ENCODE measurements around the gene UNC79. TPM values are rescaled to one million over a fixed set of nuclear protein-coding genes. Genes with fewer than 3 reads are reported as not detected.

Gene UNC79
- polyA plus RNA-seq, 6 donors from 2014 or later, result 0.03 TPM; not detected in 4

- DNase-seq (no peak), ATAC-seq (ENCODE audit: low read depth in 2 of 2) (no peak)
- Mint-ChIP-seq H3K36me3 (no peaks in the 10 kb centered on the region), H3K27me3 (peaks cover 4 to 25% (median 8%) of the 10 kb centered on the region in 3 donors), H3K4me3 (no peak overlapping the region), H3K4me1 (no peaks in the 10 kb centered on the region), H3K27ac (no peak overlapping the region), H3K9me3 (no peaks in the 10 kb centered on the region)
Measured at GRCh38 chr14:93737634-93738033, 306.9 kb downstream of the UNC79 start.

- H3K36me3 Mint-ChIP-seq, result no peaks in the 10 kb centered on the region
- no peak for DNase-seq
- H3K9me3 Mint-ChIP-seq, result no peaks in the 10 kb centered on the region
- H3K4me3 Mint-ChIP-seq, result no peak overlapping the region
- no peak for ATAC-seq (ENCODE audit: low read depth in 2 of 2)
- H3K4me1 Mint-ChIP-seq, result no peaks in the 10 kb centered on the region
- peaks cover 4 to 33% (median 8%) of the 10 kb centered on the region in 3 donors for H3K27me3 Mint-ChIP-seq
- H3K27ac Mint-ChIP-seq, result peak overlapping the region in 1 of 6 donors; percentile 25
Measured at GRCh38 chr14:93741556-93742230, 311.0 kb downstream of the UNC79 start.

- DNase-seq (no peak), ATAC-seq (ENCODE audit: low read depth in 2 of 2) (no peak)
- no peak overlapping the region for H3K27ac Mint-ChIP-seq
- H3K4me1 Mint-ChIP-seq, result no peaks in the 10 kb centered on the region
- H3K36me3 Mint-ChIP-seq, result no peaks in the 10 kb centered on the region
- peaks cover 4 to 30% (median 8%) of the 10 kb centered on the region in 3 donors for H3K27me3 Mint-ChIP-seq
- no peak overlapping the region for H3K4me3 Mint-ChIP-seq
- H3K9me3 Mint-ChIP-seq, result peaks cover 0 to 4% (median 0%) of the 10 kb centered on the region in 7 donors
Measured at GRCh38 chr14:93742761-93743160, 312.0 kb downstream of the UNC79 start.

GRCh38 chr14:93743270-93744060 is 312.7 kb downstream of the UNC79 start:
- Mint-ChIP-seq H3K36me3 (no peaks in the 10 kb centered on the region), H3K27ac (no peak overlapping the region), H3K4me1 (no peaks in the 10 kb centered on the region), H3K27me3 (peaks cover 0 to 27% (median 2%) of the 10 kb centered on the region in 3 donors), H3K4me3 (no peak overlapping the region), H3K9me3 (peaks cover 0 to 7% (median 0%) of the 10 kb centered on the region in 7 donors)
- ATAC-seq (ENCODE audit: low read depth in 2 of 2) (no peak), DNase-seq (no peak)

- Mint-ChIP-seq H3K27me3 (peaks cover 0 to 23% (median 0%) of the 10 kb centered on the region in 3 donors), H3K9me3 (peaks cover 0 to 7% (median 0%) of the 10 kb centered on the region in 7 donors), H3K36me3 (no peaks in the 10 kb centered on the region), H3K4me1 (no peaks in the 10 kb centered on the region), H3K27ac (no peak overlapping the region), H3K4me3 (no peak overlapping the region)
- DNase-seq (no peak), ATAC-seq (ENCODE audit: low read depth in 2 of 2) (no peak)
Measured at GRCh38 chr14:93744176-93744575, 313.4 kb downstream of the UNC79 start.

- no peak overlapping the region for H3K27ac Mint-ChIP-seq
- ATAC-seq (ENCODE audit: low read depth in 2 of 2), result no peak
- H3K9me3 Mint-ChIP-seq, result peaks cover 0 to 7% (median 0%) of the 10 kb centered on the region in 7 donors
- peaks cover 0 to 18% (median 0%) of the 10 kb centered on the region in 3 donors for H3K27me3 Mint-ChIP-seq
- no peaks in the 10 kb centered on the region for H3K4me1 Mint-ChIP-seq
- no peak for DNase-seq
- no peaks in the 10 kb centered on the region for H3K36me3 Mint-ChIP-seq
- H3K4me3 Mint-ChIP-seq, result no peak overlapping the region
Measured at GRCh38 chr14:93744876-93745275, 314.1 kb downstream of the UNC79 start.

GRCh38 chr14:93745603-93746273 is 315.0 kb downstream of the UNC79 start:
- peak overlapping the region in 1 of 6 donors; percentile 47 for H3K27ac Mint-ChIP-seq
- no peak for ATAC-seq (ENCODE audit: low read depth in 2 of 2)
- H3K4me3 Mint-ChIP-seq, result no peak overlapping the region
- no peaks in the 10 kb centered on the region for H3K36me3 Mint-ChIP-seq
- H3K27me3 Mint-ChIP-seq, result peaks cover 0 to 18% (median 0%) of the 10 kb centered on the region in 3 donors
- H3K9me3 Mint-ChIP-seq, result peaks cover 0 to 7% (median 0%) of the 10 kb centered on the region in 7 donors
- DNase-seq, result no peak
- H3K4me1 Mint-ChIP-seq, result no peaks in the 10 kb centered on the region

GRCh38 chr14:93747102-93747501 is 316.4 kb downstream of the UNC79 start:
- Mint-ChIP-seq H3K36me3 (no peaks in the 10 kb centered on the region), H3K27me3 (peaks cover 0 to 18% (median 0%) of the 10 kb centered on the region in 3 donors), H3K9me3 (peaks cover 0 to 7% (median 0%) of the 10 kb centered on the region in 7 donors), H3K4me3 (no peak overlapping the region), H3K27ac (no peak overlapping the region), H3K4me1 (no peaks in the 10 kb centered on the region)
- DNase-seq, result no peak
- no peak for ATAC-seq (ENCODE audit: low read depth in 2 of 2)

- DNase-seq, result no peak
- peaks cover 0 to 18% (median 0%) of the 10 kb centered on the region in 3 donors for H3K27me3 Mint-ChIP-seq
- no peak for ATAC-seq (ENCODE audit: low read depth in 2 of 2)
Measured at GRCh38 chr14:93747560-93747959, 316.8 kb downstream of the UNC79 start.

GRCh38 chr14:93748208-93749075 is 317.7 kb downstream of the UNC79 start:
- no peaks in the 10 kb centered on the region for H3K4me1 Mint-ChIP-seq
- no peak overlapping the region for H3K4me3 Mint-ChIP-seq
- H3K27me3 Mint-ChIP-seq, result peaks cover 0 to 18% (median 0%) of the 10 kb centered on the region in 3 donors
- peak overlapping the region in 1 of 6 donors; percentile 36 for H3K27ac Mint-ChIP-seq
- H3K9me3 Mint-ChIP-seq, result peaks cover 0 to 7% (median 0%) of the 10 kb centered on the region in 7 donors
- DNase-seq, result no peak
- no peak for ATAC-seq (ENCODE audit: low read depth in 2 of 2)
- no peaks in the 10 kb centered on the region for H3K36me3 Mint-ChIP-seq

More at GRCh38 chr14:93747560-93747959, 316.8 kb downstream of the UNC79 start:
- Mint-ChIP-seq H3K9me3 (peaks cover 0 to 7% (median 0%) of the 10 kb centered on the region in 7 donors), H3K27ac (no peak overlapping the region), H3K4me3 (no peak overlapping the region), H3K4me1 (no peaks in the 10 kb centered on the region), H3K36me3 (no peaks in the 10 kb centered on the region)

GRCh38 chr14:93749076-93749420 is 318.3 kb downstream of the UNC79 start:
- ATAC-seq (ENCODE audit: low read depth in 2 of 2), result no peak

GRCh38 chr14:93751946-93752655 is 321.4 kb downstream of the UNC79 start:
- no peak for ATAC-seq (ENCODE audit: low read depth in 2 of 2)
- H3K4me1 Mint-ChIP-seq, result no peaks in the 10 kb centered on the region

More at GRCh38 chr14:93749076-93749420, 318.3 kb downstream of the UNC79 start:
- Mint-ChIP-seq H3K9me3 (peaks cover 0 to 7% (median 0%) of the 10 kb centered on the region in 7 donors), H3K27me3 (peaks cover 0 to 18% (median 0%) of the 10 kb centered on the region in 3 donors), H3K4me1 (no peaks in the 10 kb centered on the region), H3K36me3 (no peaks in the 10 kb centered on the region), H3K27ac (no peak overlapping the region), H3K4me3 (no peak overlapping the region)
- no peak for DNase-seq

More at GRCh38 chr14:93751946-93752655, 321.4 kb downstream of the UNC79 start:
- H3K9me3 Mint-ChIP-seq, result peaks cover 0 to 7% (median 0%) of the 10 kb centered on the region in 7 donors
- no peaks in the 10 kb centered on the region for H3K36me3 Mint-ChIP-seq
- no peak overlapping the region for H3K4me3 Mint-ChIP-seq
- H3K27me3 Mint-ChIP-seq, result peaks cover 0 to 10% (median 0%) of the 10 kb centered on the region in 3 donors
- no peak for DNase-seq
- no peak overlapping the region for H3K27ac Mint-ChIP-seq

All from naive B cell (primary cell).